HEK293T (cell line): ENCODE measurements around the gene FARP1.

Source experiments
- CTCF ChIA-PET: fragments of 350-600 bp; formaldehyde crosslinking; extraction: SDS; loops from one replicate; lab custom pipeline; 2021; ENCODE audit warnings: antibody characterized with exemption, inconsistent platforms; lab: Yijun Ruan, JAX
- POLR2A ChIA-PET: fragments of 350-600 bp; formaldehyde crosslinking; extraction: SDS; loops from one replicate; lab custom pipeline; 2020; ENCODE audit warnings: antibody characterized with exemption, inconsistent platforms; lab: Yijun Ruan, JAX
- DNase-seq: peaks from one replicate; pipeline ENCODE4 v3.0.0; 2012; ENCODE audit warnings: mixed read lengths; ENCODE audit errors: extremely low spot score
- ARNT ChIP-seq: fragments of 450-650 bp; IDR thresholded peaks from 2 replicates; pipeline ENCODE4 v1.6.1; 2017; ENCODE audit warnings: mild to moderate bottlenecking
- BHLHE40 ChIP-seq: fragments of 450-650 bp; IDR thresholded peaks from 2 replicates; pipeline ENCODE4 v1.6.1; 2016; ENCODE audit warnings: mild to moderate bottlenecking, moderate library complexity, borderline replicate concordance
- CTBP1 ChIP-seq: fragments of 450-650 bp; IDR thresholded peaks from 2 replicates; pipeline ENCODE4 v1.6.1; 2016; ENCODE audit warnings: borderline replicate concordance
- ELF4 ChIP-seq: fragments of 450-650 bp; IDR thresholded peaks from 2 replicates; pipeline ENCODE4 v1.6.1; 2017; ENCODE audit warnings: antibody characterized with exemption
- FOXA1 ChIP-seq: fragments of 450-650 bp; IDR thresholded peaks from 2 replicates; pipeline ENCODE4 v1.6.1; 2016; ENCODE audit warnings: mild to moderate bottlenecking
- FOXK2 ChIP-seq: fragments of 450-650 bp; IDR thresholded peaks from 2 replicates; pipeline ENCODE4 v1.6.1; 2016; ENCODE audit warnings: mild to moderate bottlenecking
- FOXM1 ChIP-seq: fragments of 450-650 bp; IDR thresholded peaks from 2 replicates; pipeline ENCODE4 v1.6.1; 2017; ENCODE audit warnings: mild to moderate bottlenecking, borderline replicate concordance
- HDGF ChIP-seq: fragments of 450-650 bp; IDR thresholded peaks from 2 replicates; pipeline ENCODE4 v1.6.1; 2017; ENCODE audit warnings: antibody characterized with exemption, borderline replicate concordance
- L3MBTL2 ChIP-seq: fragments of 450-650 bp; conservative IDR thresholded peaks from 2 replicates; pipeline ENCODE4 v1.6.1; 2016; ENCODE audit warnings: mild to moderate bottlenecking
- LEF1 ChIP-seq: fragments of 450-650 bp; IDR thresholded peaks from 2 replicates; pipeline ENCODE4 v1.6.1; 2017; ENCODE audit warnings: mild to moderate bottlenecking, borderline replicate concordance
- NFRKB ChIP-seq: fragments of 450-650 bp; IDR thresholded peaks from 2 replicates; pipeline ENCODE4 v1.6.1; 2016; ENCODE audit warnings: mild to moderate bottlenecking, moderate library complexity
- SP1 ChIP-seq: fragments of 450-650 bp; IDR thresholded peaks from 2 replicates; pipeline ENCODE4 v1.6.1; 2017
- SUZ12 ChIP-seq: fragments of 450-650 bp; IDR thresholded peaks from 2 replicates; pipeline ENCODE4 v1.6.1; 2016; ENCODE audit warnings: mild to moderate bottlenecking
- TARDBP ChIP-seq: fragments of 450-650 bp; IDR thresholded peaks from 2 replicates; pipeline ENCODE4 v1.6.1; 2016
- ZNF384 ChIP-seq: fragments of 450-650 bp; IDR thresholded peaks from 2 replicates; pipeline ENCODE4 v1.6.1; 2016
- TF ChIP-seq, protein P1 (sequence below): fragments of 450-650 bp; IDR thresholded peaks from 2 replicates; pipeline ENCODE4 v1.6.1; 2016

FARP1 gene

GRCh38 chr13:98272549-98272948, 129.7 kb downstream of the FARP1 start:
- no peak for DNase-seq

GRCh38 chr13:98273067-98273823, 130.4 kb downstream of the FARP1 start:
- TF ChIP-seq FOXA1 (no peak), L3MBTL2 (no peak), ARNT (no peak), CTBP1 (no peak), ELF4 (no peak), ZNF384 (no peak), FOXM1 (no peak), TARDBP (no peak), SUZ12 (no peak), HDGF (no peak), SP1 (no peak), NFRKB (no peak), LEF1 (no peak), FOXK2 (no peak), BHLHE40 (no peak)
- TF ChIP-seq, protein P1, sequence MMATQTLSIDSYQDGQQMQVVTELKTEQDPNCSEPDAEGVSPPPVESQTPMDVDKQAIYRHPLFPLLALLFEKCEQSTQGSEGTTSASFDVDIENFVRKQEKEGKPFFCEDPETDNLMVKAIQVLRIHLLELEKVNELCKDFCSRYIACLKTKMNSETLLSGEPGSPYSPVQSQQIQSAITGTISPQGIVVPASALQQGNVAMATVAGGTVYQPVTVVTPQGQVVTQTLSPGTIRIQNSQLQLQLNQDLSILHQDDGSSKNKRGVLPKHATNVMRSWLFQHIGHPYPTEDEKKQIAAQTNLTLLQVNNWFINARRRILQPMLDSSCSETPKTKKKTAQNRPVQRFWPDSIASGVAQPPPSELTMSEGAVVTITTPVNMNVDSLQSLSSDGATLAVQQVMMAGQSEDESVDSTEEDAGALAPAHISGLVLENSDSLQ, result no peak
- CTCF ChIA-PET, result interaction anchor here (0.6 kb wide), 1 partner anchor 344 kb away, joined by 9 read pairs; no protein-coding TSS in a partner anchor
- no peak for DNase-seq
- POLR2A ChIA-PET, result interaction anchor here (0.7 kb wide), 1 partner anchor 79 kb away, joined by 3 read pairs; no protein-coding TSS in a partner anchor

More at GRCh38 chr13:98272549-98272948, 129.7 kb downstream of the FARP1 start:
- TF ChIP-seq SUZ12 (no peak), NFRKB (no peak), L3MBTL2 (no peak), FOXK2 (no peak), TARDBP (no peak), FOXA1 (no peak), HDGF (no peak), ARNT (no peak), LEF1 (no peak), FOXM1 (no peak), BHLHE40 (no peak), CTBP1 (no peak), ELF4 (no peak), ZNF384 (no peak), SP1 (no peak)
- TF ChIP-seq, protein P1, result no peak
- POLR2A ChIA-PET, result interaction anchor here (0.7 kb wide), 1 partner anchor 80 kb away, joined by 3 read pairs; no protein-coding TSS in a partner anchor
- CTCF ChIA-PET, result no interaction called here

DNA sequence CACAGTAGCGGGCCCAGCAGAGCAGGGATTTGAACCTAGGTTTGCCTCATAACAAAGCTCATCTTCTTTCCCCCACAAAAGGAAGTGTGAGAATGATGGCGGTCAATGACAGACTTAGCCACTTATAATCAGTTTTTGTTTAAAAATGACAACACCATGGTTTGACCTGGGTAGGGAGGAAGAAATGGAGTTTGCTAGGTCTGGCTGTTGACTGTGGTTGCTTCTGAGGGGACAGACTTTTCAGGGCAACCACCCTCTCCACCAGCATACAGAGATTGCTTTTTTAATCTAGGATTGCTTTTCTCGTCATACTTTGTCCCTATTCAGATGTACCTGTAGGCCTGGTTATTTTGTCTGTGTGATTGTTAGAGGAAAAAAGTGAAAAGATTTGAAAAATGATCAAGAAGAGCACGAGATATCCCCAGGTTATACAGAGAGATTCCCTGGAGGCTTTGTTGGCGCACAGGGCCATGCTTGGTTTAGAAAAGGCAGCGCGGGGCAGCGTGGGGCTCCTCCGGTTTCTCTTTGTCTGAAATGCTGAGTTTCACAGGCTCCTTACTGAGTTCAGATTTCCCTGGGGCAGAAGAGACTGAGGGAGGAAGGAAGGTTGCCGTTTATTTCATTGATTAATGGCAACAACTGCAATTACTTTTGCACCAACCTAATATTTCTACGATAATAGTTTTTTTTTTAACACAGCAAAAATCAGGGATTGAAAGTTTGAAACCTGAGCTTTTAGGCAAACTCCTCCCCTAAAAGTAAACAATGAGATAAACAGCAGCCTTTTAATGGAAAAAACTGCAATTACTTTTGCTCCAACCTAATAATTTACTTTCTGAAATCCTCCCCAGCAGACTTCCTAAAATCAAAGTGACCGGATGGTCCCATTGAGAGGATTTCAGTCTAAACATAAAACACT, 131.2 kb downstream of the FARP1 start:
- peak; percentile 30 for DNase-seq
- CTCF ChIA-PET, result interaction anchor here (0.6 kb wide), 1 partner anchor 345 kb away, joined by 9 read pairs; no protein-coding TSS in a partner anchor

DNA sequence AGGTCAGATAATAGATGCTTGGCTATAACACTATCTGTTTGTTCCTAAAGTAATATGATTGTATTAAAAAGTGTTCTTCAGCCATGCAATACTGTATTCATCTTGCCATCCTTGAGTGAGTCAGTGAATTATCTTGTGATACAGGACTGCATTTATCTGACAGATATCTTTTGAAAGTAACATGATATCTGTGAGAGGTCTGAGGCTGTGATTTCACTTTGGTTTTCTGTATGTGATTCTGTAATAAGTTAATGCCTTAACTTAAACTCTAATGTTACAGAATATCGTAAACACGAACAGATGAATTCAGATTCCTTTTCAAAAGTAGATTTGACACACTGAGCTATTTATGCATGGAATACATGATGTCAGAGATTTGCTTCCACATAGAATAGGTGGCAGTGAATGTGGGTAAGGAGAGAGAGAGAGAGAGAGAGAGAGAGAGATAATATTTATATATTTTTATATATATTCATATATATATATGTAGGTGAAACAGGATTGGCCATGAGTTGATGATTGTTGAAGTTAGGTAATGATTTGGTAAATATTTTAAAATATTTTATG, 132.1 kb downstream of the FARP1 start:
- POLR2A ChIA-PET, result no interaction called here
- CTCF ChIA-PET, result no interaction called here
- DNase-seq, result no peak
- TF ChIP-seq ELF4 (no peak), FOXK2 (no peak), SP1 (no peak)

More for the DNA sequence above, 131.2 kb downstream of the FARP1 start:
- POLR2A ChIA-PET, result no interaction called here
- TF ChIP-seq HDGF, result no peak
- TF ChIP-seq SUZ12, result no peak
- TF ChIP-seq LEF1, result no peak
- no peak for TF ChIP-seq TARDBP
- TF ChIP-seq L3MBTL2, result no peak
- TF ChIP-seq ZNF384, result no peak
- no peak for TF ChIP-seq CTBP1
- TF ChIP-seq NFRKB, result no peak
- TF ChIP-seq BHLHE40, result no peak
- TF ChIP-seq FOXM1, result no peak
- TF ChIP-seq FOXK2, result no peak
- no peak for TF ChIP-seq ARNT
- no peak for TF ChIP-seq FOXA1
- TF ChIP-seq, protein P1, result no peak
- TF ChIP-seq SP1, result no peak
- TF ChIP-seq ELF4, result no peak

DNA sequence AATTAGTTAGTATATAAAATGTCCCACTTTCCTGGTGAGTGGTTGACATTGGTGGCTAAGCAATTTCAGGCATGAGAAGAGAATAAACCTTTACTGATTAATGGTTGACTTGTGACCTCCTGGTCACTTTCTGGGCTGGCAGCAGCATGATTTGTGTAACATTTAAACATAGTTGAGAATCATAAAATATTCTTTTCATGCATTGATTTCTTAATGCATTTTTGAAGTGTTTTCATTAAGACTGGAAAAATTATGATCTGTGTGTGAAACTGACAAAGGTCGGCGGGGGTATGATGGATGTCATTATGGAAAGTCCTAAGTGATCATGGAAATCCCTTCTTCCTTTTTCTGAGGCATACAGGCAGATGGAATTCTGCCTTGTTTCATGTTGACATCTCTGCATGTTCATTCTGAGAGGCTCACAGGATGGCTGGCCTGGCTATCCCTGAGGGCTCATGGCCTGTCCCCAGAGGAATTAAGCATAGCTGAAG, 132.8 kb downstream of the FARP1 start:
- no peak for DNase-seq
- ChIA-PET CTCF (no interaction called here), POLR2A (no interaction called here)
- TF ChIP-seq NFRKB, result no peak
- TF ChIP-seq, protein P1, result peak; percentile 72
